H1 (cell line): Measurements from ENCODE around the gene ZNF473.

ENCODE experiments used
- BRCA1 ChIP-seq: IDR thresholded peaks from 2 replicates; pipeline ENCODE4 v1.6.1; 2012; ENCODE audit warnings: low read depth, low read length, improper control_type of control experiment
- CBX5 ChIP-seq: fragments of 300-800, 300-1000 bp; sonication (generic); IDR thresholded peaks from 2 replicates; pipeline ENCODE4 v1.7.1; 2016; ENCODE audit warnings: antibody characterized with exemption, low read length, low read depth
- CEBPB ChIP-seq: IDR thresholded peaks from 2 replicates; pipeline ENCODE4 v1.6.1; 2012; ENCODE audit warnings: low read depth, low read length
- CTCF ChIP-seq, 3 experiments: IDR thresholded peaks; 1 replicate in 2 of 3; 2 replicates in 1 of 3; pipeline versions ENCODE4 v1.5.1 to v1.6.1; 2011; ENCODE audit warnings: low read length in 3 of 3, mild to moderate bottlenecking in 3 of 3, inconsistent platforms in 2 of 3, low read depth in 1 of 3, moderate library complexity in 1 of 3; ENCODE audit not compliant: insufficient read depth in 1 of 3; ENCODE audit errors: control extremely low read depth in 1 of 3
- MAX ChIP-seq: IDR thresholded peaks from 2 replicates; pipeline ENCODE4 v1.6.1; 2012; ENCODE audit warnings: inconsistent platforms
- POLR2A ChIP-seq, 2 experiments: IDR thresholded peaks; 1 replicate in 1 of 2; 2 replicates in 1 of 2; pipeline ENCODE4 v1.6.1; 2011; ENCODE audit warnings: low read depth in 2 of 2, low read length in 2 of 2, mild to moderate bottlenecking in 2 of 2; ENCODE audit errors: control extremely low read depth in 1 of 2
- RAD21 ChIP-seq, 2 experiments: IDR thresholded peaks in 1 of 2; conservative IDR thresholded peaks in 1 of 2; 2 replicates each; pipeline ENCODE4 v1.6.1; 2011; ENCODE audit warnings: low read depth in 2 of 2, low read length in 2 of 2, improper control_type of control experiment in 1 of 2, inconsistent platforms in 1 of 2, mild to moderate bottlenecking in 1 of 2, moderate library complexity in 1 of 2
- RFX5 ChIP-seq: IDR thresholded peaks from 2 replicates; pipeline ENCODE4 v1.6.1; 2011; ENCODE audit warnings: low read depth, low read length, improper control_type of control experiment, borderline replicate concordance
- YY1 ChIP-seq: IDR thresholded peaks from 2 replicates; pipeline ENCODE4 v1.6.1; 2011; ENCODE audit warnings: low read depth, mild to moderate bottlenecking, low read length

GRCh38 chr19:49977881-49978280 is 47.9 kb upstream of the ZNF473 start:
- TF ChIP-seq CTCF (IDR thresholded peaks at IDR 0.05; ENCODE audit: control extremely low read depth in 1 of 3, insufficient read depth in 1 of 3, low read depth in 1 of 3, low read length in 3 of 3) (no peak), POLR2A (IDR thresholded peaks at IDR 0.05; ENCODE audit: control extremely low read depth in 1 of 2, low read depth in 2 of 2, low read length in 2 of 2) (no peak), MAX (no peak), YY1 (no peak), BRCA1 (no peak), RAD21 (IDR thresholded peaks at IDR 0.05 in 1 of 2, conservative IDR thresholded peaks at IDR 0.05 in 1 of 2; ENCODE audit: low read depth in 2 of 2, low read length in 2 of 2) (no peak), CBX5 (no peak), RFX5 (no peak), CEBPB (no peak)
